MCF 10A (cell line): ENCODE measurements around the gene TRMT10A. TPM values are rescaled to one million over a fixed set of nuclear protein-coding genes. Genes with fewer than 3 reads are reported as not detected.

Experiments used
- Bru-seq: library from RNA; stranded (reverse); fragments of 400-500 nt; gene quantifications from one replicate; lab custom pipeline; 2021; lab: Mats Ljungman, UMichigan
- BruChase-seq, 2 experiments: library from RNA; stranded (reverse); fragments of 400-500 nt; gene quantifications; one replicate each; lab custom pipeline; 2021; lab: Mats Ljungman, UMichigan
- BruUV-seq: library from RNA; stranded (reverse); fragments of 400-500 nt; replicated peaks from 2 replicates; lab custom pipeline; 2021; lab: Mats Ljungman, UMichigan
- CTCF ChIA-PET: fragments of 300-600 bp; sonication (Branson Sonifier 250); formaldehyde crosslinking; extraction: SDS; loops from one replicate; lab custom pipeline; 2021; ENCODE audit warnings: antibody characterized with exemption, inconsistent platforms; lab: Yijun Ruan, JAX
- POLR2A ChIA-PET: fragments of 300-600, 350-650 bp; sonication (Branson Sonifier 250); formaldehyde crosslinking; extraction: SDS; loops from one replicate; lab custom pipeline; 2020; ENCODE audit warnings: antibody characterized with exemption, inconsistent platforms; lab: Yijun Ruan, JAX
- DNase-seq: peaks from one replicate; pipeline ENCODE4 v3.0.0-alpha.2; 2018; ENCODE audit not compliant: unreplicated experiment
- H3K27ac Mint-ChIP-seq: one replicate; pipeline ENCODE4 v1.8.0; 2022; ENCODE audit warnings: mild to moderate bottlenecking, low read depth, mixed read lengths; ENCODE audit not compliant: unreplicated experiment
- H3K27me3 Mint-ChIP-seq: one replicate; pipeline ENCODE4 v1.8.0; 2022; ENCODE audit warnings: mixed read lengths; ENCODE audit not compliant: insufficient read depth, unreplicated experiment
- H3K36me3 Mint-ChIP-seq: one replicate; pipeline ENCODE4 v1.8.0; 2022; ENCODE audit warnings: mild to moderate bottlenecking, moderate library complexity, mixed read lengths; ENCODE audit not compliant: insufficient read depth, unreplicated experiment
- H3K4me1 Mint-ChIP-seq: one replicate; pipeline ENCODE4 v1.8.0; 2022; ENCODE audit warnings: mixed read lengths; ENCODE audit not compliant: insufficient read depth, unreplicated experiment
- H3K4me3 Mint-ChIP-seq: one replicate; pipeline ENCODE4 v1.8.0; 2022; ENCODE audit warnings: mild to moderate bottlenecking, moderate library complexity, mixed read lengths; ENCODE audit not compliant: unreplicated experiment
- H3K9me3 Mint-ChIP-seq: one replicate; pipeline ENCODE4 v1.8.0; 2022; ENCODE audit warnings: mixed read lengths; ENCODE audit not compliant: unreplicated experiment
- intact Hi-C: fragments of 100-400 bp; cut with micrococcal nuclease; formaldehyde crosslinking; loops from 2 replicates; pipeline ENCODE4 v1.14.1; 2022
- long read RNA-seq: library from polyadenylated mRNA; stranded (forward); transcript quantifications from one replicate; pipeline ENCODE4 v2.0.0, GENCODE V29; 2022
- total RNA-seq: library from RNA; stranded (reverse); gene quantifications from 2 replicates; pipeline ENCODE4 v1.2.3, GENCODE V29; 2022
- TF ChIP-seq, protein P1 (sequence below): fragments of 200-600 bp; IDR thresholded peaks from one replicate; pipeline ENCODE4 v1.8.0; 2022; ENCODE audit warnings: antibody characterized with exemption, mild to moderate bottlenecking; ENCODE audit not compliant: unreplicated experiment

The TRMT10A gene, protein sequence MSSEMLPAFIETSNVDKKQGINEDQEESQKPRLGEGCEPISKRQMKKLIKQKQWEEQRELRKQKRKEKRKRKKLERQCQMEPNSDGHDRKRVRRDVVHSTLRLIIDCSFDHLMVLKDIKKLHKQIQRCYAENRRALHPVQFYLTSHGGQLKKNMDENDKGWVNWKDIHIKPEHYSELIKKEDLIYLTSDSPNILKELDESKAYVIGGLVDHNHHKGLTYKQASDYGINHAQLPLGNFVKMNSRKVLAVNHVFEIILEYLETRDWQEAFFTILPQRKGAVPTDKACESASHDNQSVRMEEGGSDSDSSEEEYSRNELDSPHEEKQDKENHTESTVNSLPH
- total RNA-seq (17.7 and 19.1 TPM in 2 replicates), Bru-seq, nascent RNA (percentile 70 among the genes with signal in this experiment), BruChase-seq, experiment 1, labeled RNA remaining after a 6-hour chase (percentile 87 among the genes with signal in this experiment), BruChase-seq, experiment 2, labeled RNA remaining after a 2-hour chase (percentile 78 among the genes with signal in this experiment)
- long read RNA-seq, transcript TRMT10A-203 (8 exons, 3,516 nt), result minor isoform, 13 of 67 reads
- long read RNA-seq, transcript TRMT10A-202 (8 exons, 1,638 nt), result major isoform, 37 of 67 reads
- long read RNA-seq, partial matches to known transcripts, result 4 of 67 reads
- long read RNA-seq, other reads (novel, unspliced or antisense), result 12 of 67 reads

GRCh38 chr4:99563310-99564186, at the start of gene TRMT10A:
Gene TRMT10A, minus strand, starts transcription at chr4:99564039. Its CDS starts 4,701 bp downstream, at chr4:99559338.
- H3K27ac Mint-ChIP-seq, result peak within 1 kb of the TSS; percentile 100
- peak within 1 kb of the TSS; percentile 93 for H3K4me3 Mint-ChIP-seq
- no peaks in the 10 kb centered on the region for H3K4me1 Mint-ChIP-seq
- TF ChIP-seq, protein P1, sequence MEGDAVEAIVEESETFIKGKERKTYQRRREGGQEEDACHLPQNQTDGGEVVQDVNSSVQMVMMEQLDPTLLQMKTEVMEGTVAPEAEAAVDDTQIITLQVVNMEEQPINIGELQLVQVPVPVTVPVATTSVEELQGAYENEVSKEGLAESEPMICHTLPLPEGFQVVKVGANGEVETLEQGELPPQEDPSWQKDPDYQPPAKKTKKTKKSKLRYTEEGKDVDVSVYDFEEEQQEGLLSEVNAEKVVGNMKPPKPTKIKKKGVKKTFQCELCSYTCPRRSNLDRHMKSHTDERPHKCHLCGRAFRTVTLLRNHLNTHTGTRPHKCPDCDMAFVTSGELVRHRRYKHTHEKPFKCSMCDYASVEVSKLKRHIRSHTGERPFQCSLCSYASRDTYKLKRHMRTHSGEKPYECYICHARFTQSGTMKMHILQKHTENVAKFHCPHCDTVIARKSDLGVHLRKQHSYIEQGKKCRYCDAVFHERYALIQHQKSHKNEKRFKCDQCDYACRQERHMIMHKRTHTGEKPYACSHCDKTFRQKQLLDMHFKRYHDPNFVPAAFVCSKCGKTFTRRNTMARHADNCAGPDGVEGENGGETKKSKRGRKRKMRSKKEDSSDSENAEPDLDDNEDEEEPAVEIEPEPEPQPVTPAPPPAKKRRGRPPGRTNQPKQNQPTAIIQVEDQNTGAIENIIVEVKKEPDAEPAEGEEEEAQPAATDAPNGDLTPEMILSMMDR, result no peak
- H3K27me3 Mint-ChIP-seq, result peaks cover 15% of the 10 kb centered on the region
- intact Hi-C loops, result loop anchor here (1.0 to 2.0 kb wide), 2 partner anchors 199 to 386 kb away; no protein-coding TSS in a partner anchor
- ChIA-PET CTCF (interaction anchor here (0.6 to 2.6 kb wide), 12 partner anchors 13 to 385 kb away, joined by 3 to 20 read pairs (median 3); no protein-coding TSS in a partner anchor), POLR2A (interaction anchor here (0.5 to 3.3 kb wide), 33 partner anchors 9 to 1421 kb away, joined by 3 to 34 read pairs (median 4); partner anchors contain the start of genes DAPP1, DNAJB14, H2AZ1 and LAMTOR3)
- H3K9me3 Mint-ChIP-seq, result no peaks in the 10 kb centered on the region
- H3K36me3 Mint-ChIP-seq, result peaks cover 12% of the 10 kb centered on the region
- BruUV-seq, result TSS peak; percentile 87
- DNase-seq, result peak; percentile 97

- intact Hi-C loops, result loop anchor here (10.0 kb wide), 1 partner anchor 82 kb away; no protein-coding TSS in a partner anchor
- CTCF ChIA-PET, result interaction anchor here (0.9 to 1.7 kb wide), 2 partner anchors 11 to 195 kb away, joined by 3 to 6 read pairs; no protein-coding TSS in a partner anchor
Measured at GRCh38 chr4:99612704-99613103, 48.9 kb upstream of the TRMT10A start.

DNA sequence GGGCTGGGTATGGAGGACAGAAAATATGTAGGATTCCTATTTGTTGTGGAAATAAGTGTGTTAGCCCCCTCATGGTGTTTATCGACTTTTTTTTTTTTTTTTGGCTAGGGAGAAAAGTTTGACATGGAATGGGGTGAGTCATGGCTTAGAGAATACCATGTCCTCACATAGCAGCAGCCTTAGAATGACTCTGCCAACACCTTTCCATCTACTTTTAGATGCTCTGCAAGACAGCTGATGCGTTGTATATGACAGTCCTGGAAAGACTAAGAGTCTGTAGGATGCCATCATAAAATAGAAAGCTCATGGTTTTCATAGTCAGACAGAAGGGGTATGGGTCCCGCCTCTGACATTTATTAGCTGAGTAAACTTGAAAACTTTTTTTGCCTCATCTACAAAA, 48.4 kb upstream of the TRMT10A start:
- Mint-ChIP-seq H3K9me3 (no peaks in the 10 kb centered on the region), H3K27ac (no peak overlapping the region), H3K27me3 (no peaks in the 10 kb centered on the region), H3K4me1 (no peaks in the 10 kb centered on the region), H3K36me3 (no peaks in the 10 kb centered on the region), H3K4me3 (no peak overlapping the region)
- DNase-seq, result peak; percentile 22
- no TSS peak for BruUV-seq
- ChIA-PET POLR2A (interaction anchor here (1.2 kb wide), 1 partner anchor 49 kb away, joined by 3 read pairs; the partner anchor contains the start of gene TRMT10A), CTCF (interaction anchor here (0.9 to 1.7 kb wide), 2 partner anchors 12 to 196 kb away, joined by 3 to 6 read pairs; no protein-coding TSS in a partner anchor)
- TF ChIP-seq, protein P1, result no peak
- intact Hi-C loops, result loop anchor here (10.0 kb wide), 1 partner anchor 83 kb away; no protein-coding TSS in a partner anchor

More at GRCh38 chr4:99612704-99613103, 48.9 kb upstream of the TRMT10A start:
- Mint-ChIP-seq H3K27ac (no peak overlapping the region), H3K36me3 (no peaks in the 10 kb centered on the region), H3K27me3 (no peaks in the 10 kb centered on the region), H3K9me3 (no peaks in the 10 kb centered on the region), H3K4me3 (no peak overlapping the region), H3K4me1 (no peaks in the 10 kb centered on the region)
- POLR2A ChIA-PET, result interaction anchor here (1.2 kb wide), 1 partner anchor 49 kb away, joined by 3 read pairs; the partner anchor contains the start of gene TRMT10A
- TF ChIP-seq, protein P1, result no peak
- no peak for DNase-seq
- no TSS peak for BruUV-seq
